T47D (cell line): ENCODE measurements around the gene HOXB7.

ENCODE experiments used
- DNase-seq, 2 experiments: peaks; one replicate each; pipeline versions ENCODE4 v3.0.0 to v3.0.0-alpha.2; 2011 to 2012; ENCODE audit warnings: low read depth in 1 of 2, low spot score in 1 of 2
- JUND ChIP-seq: IDR thresholded peaks from 2 replicates; pipeline ENCODE4 v1.6.1; 2012; ENCODE audit warnings: low read depth
- in situ Hi-C: cut with HindIII; loops from 2 replicates; pipeline ENCODE4 v1.10.0; 2016; ENCODE audit warnings: low sequenced_read_pairs, low pct_unique_long_range_greater_than_20kb

Gene HOXB7

GRCh38 chr17:48610282-48611211, at the start of gene HOXB7:
Gene HOXB7, minus strand, starts transcription at chr17:48611017. Its CDS starts 99 bp downstream, at chr17:48610918.
- in situ Hi-C loops: no loop called here
- no peak for TF ChIP-seq JUND
- DNase-seq: peak; percentile 68 to 82

GRCh38 chr17:48655913-48656312, 45.1 kb upstream of the HOXB7 start:
- no peak for DNase-seq
- in situ Hi-C loops: no loop called here
- no peak for TF ChIP-seq JUND

GRCh38 chr17:48649741-48650140, 38.9 kb upstream of the HOXB7 start:
- no peak for DNase-seq
- in situ Hi-C loops: no loop called here
- no peak for TF ChIP-seq JUND

GRCh38 chr17:48647963-48648245, 37.1 kb upstream of the HOXB7 start:
- no peak for DNase-seq
- in situ Hi-C loops: no loop called here
- TF ChIP-seq JUND: no peak

GRCh38 chr17:48647103-48647962, 36.5 kb upstream of the HOXB7 start:
- no peak for TF ChIP-seq JUND
- in situ Hi-C loops: no loop called here
- peak; percentile 36 to 80 for DNase-seq

GRCh38 chr17:48646183-48647102, 35.6 kb upstream of the HOXB7 start:
- no peak for TF ChIP-seq JUND
- in situ Hi-C loops: no loop called here
- no peak for DNase-seq

- in situ Hi-C loops: no loop called here
- TF ChIP-seq JUND: no peak
Observed at GRCh38 chr17:48645639-48646182, 34.9 kb upstream of the HOXB7 start.

GRCh38 chr17:48644910-48645557, 34.2 kb upstream of the HOXB7 start:
- in situ Hi-C loops: no loop called here
- DNase-seq: no peak
- no peak for TF ChIP-seq JUND

More at GRCh38 chr17:48645639-48646182, 34.9 kb upstream of the HOXB7 start:
- no peak for DNase-seq

GRCh38 chr17:48644159-48644558, 33.3 kb upstream of the HOXB7 start:
- in situ Hi-C loops: no loop called here
- DNase-seq: no peak
- TF ChIP-seq JUND: no peak

GRCh38 chr17:48643697-48644012, 32.8 kb upstream of the HOXB7 start:
- no peak for DNase-seq
- in situ Hi-C loops: no loop called here
- TF ChIP-seq JUND: no peak

GRCh38 chr17:48642843-48643696, 32.3 kb upstream of the HOXB7 start:
- no peak for TF ChIP-seq JUND
- DNase-seq: peak in 1 of 2 experiments; percentile 7

More at GRCh38 chr17:48642843-48643696, 32.3 kb upstream of the HOXB7 start:
- in situ Hi-C loops: no loop called here
